GM19023 (cell line): Measurements from ENCODE around the gene RPS6KB2.

Experiments
- ATAC-seq: cut with Tn5 transposase; IDR thresholded peaks from one replicate; pipeline ENCODE4 v1.9.1; 2021; ENCODE audit warnings: mild to moderate bottlenecking, moderate library complexity; ENCODE audit not compliant: unreplicated experiment

The RPS6KB2 gene

GRCh38 chr11:67428052-67429001 is at the start of gene RPS6KB2:
TSS of gene RPS6KB2 (plus strand) at chr11:67428494. CDS start at chr11:67428546, 52 bp downstream.
- peak; percentile 77 for ATAC-seq

- no peak for ATAC-seq
These were observed 49.8 kb upstream of the RPS6KB2 start for GRCh38 chr11:67378544-67378943.

GRCh38 chr11:67379061-67380058 is 48.9 kb upstream of the RPS6KB2 start:
- no peak for ATAC-seq

- no peak for ATAC-seq
These were observed 46.9 kb upstream of the RPS6KB2 start for GRCh38 chr11:67381244-67381972.

GRCh38 chr11:67382276-67383136 is 45.8 kb upstream of the RPS6KB2 start:
- ATAC-seq, result no peak

- ATAC-seq, result no peak
These were observed 43.4 kb upstream of the RPS6KB2 start for GRCh38 chr11:67384851-67385366.

GRCh38 chr11:67387069-67387468 is 41.2 kb upstream of the RPS6KB2 start:
- no peak for ATAC-seq

GRCh38 chr11:67387518-67387917 is 40.8 kb upstream of the RPS6KB2 start:
- ATAC-seq, result no peak

GRCh38 chr11:67389477-67389876 is 38.8 kb upstream of the RPS6KB2 start:
- no peak for ATAC-seq

- no peak for ATAC-seq
These were observed 37.4 kb upstream of the RPS6KB2 start for GRCh38 chr11:67390947-67391303.

- ATAC-seq, result peak; percentile 58
These were observed 36.8 kb upstream of the RPS6KB2 start, which contains the start of gene RAD9A for GRCh38 chr11:67391304-67392182. TSS of gene RAD9A (plus strand) at chr11:67391986. CDS start at chr11:67392045, 59 bp downstream.

GRCh38 chr11:67392183-67392715 is 36.0 kb upstream of the RPS6KB2 start:
- ATAC-seq, result peak; percentile 17

GRCh38 chr11:67393437-67393836 is 34.9 kb upstream of the RPS6KB2 start:
- no peak for ATAC-seq

- no peak for ATAC-seq
These were observed 34.3 kb upstream of the RPS6KB2 start for GRCh38 chr11:67393990-67394389.

- no peak for ATAC-seq
These were observed 32.6 kb upstream of the RPS6KB2 start for GRCh38 chr11:67395555-67396258.

- ATAC-seq, result no peak
These were observed 32.1 kb upstream of the RPS6KB2 start for GRCh38 chr11:67396259-67396581.

GRCh38 chr11:67396587-67397389 is 31.5 kb upstream of the RPS6KB2 start:
- no peak for ATAC-seq
